GM23338 (cell line): Measurements from ENCODE around the gene SASH1. TPM values are rescaled to one million over a fixed set of nuclear protein-coding genes. Genes with fewer than 3 reads are reported as not detected.

Source experiments
- ATAC-seq: fragments of 200-7000 bp; cut with Tn5 transposase; 3 replicates; pipeline ENCODE4 v1.9.1; 2020
- DNase-seq: peaks from one replicate; pipeline ENCODE4 v3.0.0-alpha.2; 2015; ENCODE audit warnings: low spot score
- H2AFZ ChIP-seq: fragments of 200-600 bp; sonication (generic); 2 replicates; pipeline ENCODE4 v1.8.0; 2016; ENCODE audit warnings: antibody characterized with exemption, mild to moderate bottlenecking, moderate library complexity
- H3F3A ChIP-seq: fragments of 200-600 bp; sonication (generic); replicated peaks from 2 replicates; pipeline ENCODE4 v1.8.0; 2017; ENCODE audit warnings: antibody characterized with exemption, mixed run types, low read depth
- H3K27ac ChIP-seq: fragments of 200-600 bp; sonication (generic); 2 replicates; pipeline ENCODE4 v1.6.1; 2016; ENCODE audit warnings: low read depth
- H3K27me3 ChIP-seq: fragments of 200-600 bp; sonication (generic); 2 replicates; pipeline ENCODE4 v1.8.0; 2016; ENCODE audit warnings: mild to moderate bottlenecking, mixed run types, moderate library complexity; ENCODE audit not compliant: insufficient read depth
- H3K36me3 ChIP-seq: fragments of 200-600 bp; sonication (generic); 2 replicates; pipeline ENCODE4 v1.8.0; 2016; ENCODE audit warnings: mild to moderate bottlenecking; ENCODE audit not compliant: insufficient read depth
- H3K4me1 ChIP-seq: fragments of 200-600 bp; sonication (generic); 2 replicates; pipeline ENCODE4 v1.8.0; 2016; ENCODE audit warnings: mild to moderate bottlenecking, moderate library complexity; ENCODE audit not compliant: insufficient read depth
- H3K4me2 ChIP-seq: fragments of 200-600 bp; sonication (generic); 2 replicates; pipeline ENCODE4 v1.7.1; 2017; ENCODE audit warnings: mixed run types
- H3K4me3 ChIP-seq: fragments of 200-600 bp; sonication (generic); 2 replicates; pipeline ENCODE4 v1.6.1; 2016; ENCODE audit warnings: mixed run types
- H3K79me2 ChIP-seq: fragments of 200-600 bp; sonication (generic); replicated peaks from 2 replicates; pipeline ENCODE4 v1.8.0; 2017; ENCODE audit warnings: mild to moderate bottlenecking; ENCODE audit not compliant: insufficient read depth
- H3K9me2 ChIP-seq: fragments of 200-600 bp; sonication (generic); 2 replicates; pipeline ENCODE4 v1.8.0; 2017; ENCODE audit not compliant: insufficient read depth
- H4K20me1 ChIP-seq: fragments of 200-600 bp; sonication (generic); replicated peaks from 2 replicates; pipeline ENCODE4 v1.8.0; 2017; ENCODE audit warnings: mild to moderate bottlenecking; ENCODE audit not compliant: insufficient read depth
- H3K27ac Mint-ChIP-seq: 2 replicates; pipeline ENCODE4 v1.8.0; 2020; ENCODE audit warnings: inconsistent platforms, mild to moderate bottlenecking, moderate library complexity, mixed read lengths
- H3K27me3 Mint-ChIP-seq: 3 replicates; pipeline ENCODE4 v1.8.0; 2022; ENCODE audit warnings: low read depth, mild to moderate bottlenecking, moderate library complexity, mixed read lengths, inconsistent platforms; ENCODE audit not compliant: insufficient read depth, poor library complexity
- H3K36me3 Mint-ChIP-seq: 3 replicates; pipeline ENCODE4 v1.8.0; 2021; ENCODE audit warnings: low read depth, mild to moderate bottlenecking, inconsistent platforms, moderate library complexity, mixed read lengths
- H3K4me1 Mint-ChIP-seq: 3 replicates; pipeline ENCODE4 v1.8.0; 2020; ENCODE audit warnings: mild to moderate bottlenecking, inconsistent platforms, mixed read lengths
- H3K4me3 Mint-ChIP-seq: 3 replicates; pipeline ENCODE4 v1.8.0; 2021; ENCODE audit warnings: moderate library complexity, mild to moderate bottlenecking, inconsistent platforms, mixed read lengths
- H3K9me3 Mint-ChIP-seq: 3 replicates; pipeline ENCODE4 v1.8.0; 2020; ENCODE audit warnings: moderate library complexity, mild to moderate bottlenecking, inconsistent platforms, mixed read lengths
- CREB1 ChIP-seq: fragments of 250-450 bp; sonication (Bioruptor Pico); IDR thresholded peaks from 2 replicates; pipeline ENCODE4 v1.5.0; 2020; ENCODE audit warnings: low read depth, mild to moderate bottlenecking, moderate library complexity
- ETS1 ChIP-seq: IDR thresholded peaks from 2 replicates; pipeline ENCODE4 v1.6.1; 2016; ENCODE audit warnings: antibody characterized with exemption
- EZH2phosphoT487 ChIP-seq: fragments of 200-600 bp; sonication (generic); IDR thresholded peaks from one replicate; pipeline ENCODE4 v1.8.1; 2018; ENCODE audit warnings: antibody characterized with exemption; ENCODE audit not compliant: unreplicated experiment
- JUNB ChIP-seq: IDR thresholded peaks from one replicate; pipeline ENCODE4 v1.6.1; 2016; ENCODE audit warnings: antibody characterized with exemption; ENCODE audit not compliant: unreplicated experiment
- NANOG ChIP-seq: IDR thresholded peaks from 2 replicates; pipeline ENCODE4 v1.6.1; 2016; ENCODE audit warnings: antibody characterized with exemption, borderline replicate concordance
- REST ChIP-seq: IDR thresholded peaks from one replicate; pipeline ENCODE4 v1.6.1; 2018; ENCODE audit warnings: antibody characterized with exemption; ENCODE audit not compliant: unreplicated experiment
- ZNF331 ChIP-seq: fragments of 250-450 bp; sonication (Bioruptor Pico); IDR thresholded peaks from 2 replicates; pipeline ENCODE4 v1.5.0; 2020; ENCODE audit warnings: low read depth, mild to moderate bottlenecking, moderate library complexity
- ZNF462 ChIP-seq: fragments of 250-450 bp; sonication (Bioruptor Pico); IDR thresholded peaks from 2 replicates; pipeline ENCODE4 v1.5.0; 2020; ENCODE audit warnings: mild to moderate bottlenecking, moderate library complexity
- polyA plus RNA-seq: library from polyadenylated mRNA; unstranded; fragments of >200 nt; fragmentation: Nextera tagmentation; extraction: Ambion mirVana; gene quantifications from 2 replicates; pipeline ENCODE4 v1.2.1, GENCODE V29; 2016
- total RNA-seq: library from RNA; depleted of rRNA; stranded (reverse); fragments of >200 nt; shearing (Covaris generic); gene quantifications from 2 replicates; pipeline ENCODE4 v1.2.3, GENCODE V29; 2014

Gene SASH1
- total and polyA plus RNA-seq, 2 experiments from 2014 or later = 8.2 to 30.2 TPM

- no peak for TF ChIP-seq CREB1 (CRISPR knock-in tag)
- TF ChIP-seq ZNF331 (CRISPR knock-in tag) = no peak
- no peak for TF ChIP-seq JUNB
- no peak for TF ChIP-seq EZH2phosphoT487
- no peak for TF ChIP-seq REST
- TF ChIP-seq ZNF462 (CRISPR knock-in tag) = no peak
- TF ChIP-seq NANOG = peak; percentile 65; the same call in 1 of the 2 replicates
- TF ChIP-seq ETS1 = no peak
- ATAC-seq (peak; percentile 58), DNase-seq (peak; percentile 72)
- Histone ChIP-seq H3F3A (no peaks in the 10 kb centered on the region), H3K4me3 (peak overlapping the region; percentile 84), H3K27me3 (peaks cover 11% of the 10 kb centered on the region; the same call in 1 of the 2 replicates), H3K9me2 (no peaks in the 10 kb centered on the region), H3K4me2 (peak overlapping the region; percentile 92), H3K4me1 (peaks cover 69% of the 10 kb centered on the region), H3K79me2 (peaks cover 72% of the 10 kb centered on the region), H4K20me1 (no peaks in the 10 kb centered on the region), H3K36me3 (no peaks in the 10 kb centered on the region), H3K27ac (peak overlapping the region; percentile 75), H2AFZ (no peak overlapping the region)
- Mint-ChIP-seq H3K36me3 (peaks cover 6% of the 10 kb centered on the region; the same call in 2 of the 3 replicates), H3K4me3 (peak overlapping the region; percentile 71), H3K4me1 (peaks cover 69% of the 10 kb centered on the region), H3K27ac (peak overlapping the region; percentile 96), H3K27me3 (peaks cover 11% of the 10 kb centered on the region), H3K9me3 (no peaks in the 10 kb centered on the region)
Observed at GRCh38 chr6:148347441-148348054, 4.9 kb downstream of the SASH1 start.
